Activated CD4-positive, CD25-positive, alpha-beta regulatory T cell (primary cell): ENCODE data around the gene MIOX.

ENCODE experiments used
- DNase-seq, 4 experiments: peaks; one replicate each; lab custom pipeline; 2025; lab: John Stamatoyannopoulos, UW

MIOX gene

GRCh38 chr22:50473855-50474671 lies 12.6 kb upstream of the MIOX start:
- DNase-seq = no peak

- DNase-seq = peak; percentile 70 to 85 (median 76)
Measured at GRCh38 chr22:50474710-50475651, 11.7 kb upstream of the MIOX start, which contains the start of gene SBF1. TSS of gene SBF1 (minus strand) at chr22:50475035. CDS start at chr22:50474840, 195 bp downstream.

GRCh38 chr22:50475652-50476002 lies 11.0 kb upstream of the MIOX start:
- DNase-seq = no peak

GRCh38 chr22:50476868-50477267 lies 9.8 kb upstream of the MIOX start:
- DNase-seq = no peak

- DNase-seq = no peak
Measured at GRCh38 chr22:50477923-50478322, 8.7 kb upstream of the MIOX start.

- no peak for DNase-seq
Measured at GRCh38 chr22:50479721-50480120, 6.9 kb upstream of the MIOX start.

- DNase-seq = no peak
Measured at GRCh38 chr22:50481045-50481439, 5.6 kb upstream of the MIOX start.

- DNase-seq = peak; percentile 28 to 51 (median 48)
Measured at GRCh38 chr22:50481440-50482106, 5.1 kb upstream of the MIOX start, which contains the start of gene ADM2. TSS of gene ADM2 (plus strand) at chr22:50481543. CDS start at chr22:50481848, 305 bp downstream.

GRCh38 chr22:50482107-50483074 lies 4.3 kb upstream of the MIOX start:
- no peak for DNase-seq

- DNase-seq = no peak
Measured at GRCh38 chr22:50483106-50483505, 3.6 kb upstream of the MIOX start.

- no peak for DNase-seq
Measured at GRCh38 chr22:50483556-50483955, 3.1 kb upstream of the MIOX start.

- DNase-seq = no peak
Measured at GRCh38 chr22:50483977-50484853, 2.4 kb upstream of the MIOX start.

- no peak for DNase-seq
Measured at GRCh38 chr22:50485221-50486131, 1.2 kb upstream of the MIOX start.

- no peak for DNase-seq
Measured at GRCh38 chr22:50487290-50488005, 789 bp downstream of the MIOX start.

- no peak for DNase-seq
Measured at GRCh38 chr22:50488006-50488677, 1.5 kb downstream of the MIOX start.

GRCh38 chr22:50488886-50489285 lies 2.2 kb downstream of the MIOX start:
- no peak for DNase-seq

- no peak for DNase-seq
Measured at GRCh38 chr22:50489363-50490243, 2.9 kb downstream of the MIOX start.
